Astrocyte of the spinal cord (primary cell): ENCODE results near the gene PRCC.
A peak's percentile ranks its signal among the peaks of the same experiment; 100 is the strongest.

ENCODE experiments used
- DNase-seq: peaks from one replicate; pipeline ENCODE4 v3.0.0; 2011; ENCODE audit warnings: low read depth, low spot score
- H3K4me3 ChIP-seq: 2 replicates; pipeline ENCODE4 v1.5.1; 2011; ENCODE audit warnings: low read depth, mild to moderate bottlenecking, low read length, moderate library complexity
- CTCF ChIP-seq: IDR thresholded peaks from 2 replicates; pipeline ENCODE4 v1.5.1; 2012; ENCODE audit warnings: low read depth, mild to moderate bottlenecking, low read length, inconsistent platforms
- in situ Hi-C: cut with HindIII; loops from 2 replicates; pipeline ENCODE4 v1.10.0; 2017; ENCODE audit warnings: low sequenced_read_pairs

PRCC gene

GRCh38 chr1:156815307-156815826, 48.0 kb downstream of the PRCC start:
- H3K4me3 ChIP-seq: no peak overlapping the region
- in situ Hi-C loops: no loop called here
- DNase-seq: peak; percentile 59
- no peak for TF ChIP-seq CTCF

- TF ChIP-seq CTCF: no peak
- H3K4me3 ChIP-seq: no peak overlapping the region
- no peak for DNase-seq
- in situ Hi-C loops: no loop called here
Measured at GRCh38 chr1:156815961-156816422, 48.7 kb downstream of the PRCC start.

GRCh38 chr1:156816561-156817328, 49.4 kb downstream of the PRCC start, which contains the start of gene SH2D2A:
Gene SH2D2A, minus strand, starts transcription at chr1:156816848. Its CDS starts 140 bp downstream, at chr1:156816708.
- in situ Hi-C loops: no loop called here
- TF ChIP-seq CTCF: no peak
- H3K4me3 ChIP-seq: no peak within 1 kb of the TSS
- no peak for DNase-seq

- in situ Hi-C loops: no loop called here
- TF ChIP-seq CTCF: no peak
- peak; percentile 20 for DNase-seq
- no peak overlapping the region for H3K4me3 ChIP-seq
Measured at GRCh38 chr1:156821801-156822200, 54.5 kb downstream of the PRCC start.

- in situ Hi-C loops: no loop called here
- TF ChIP-seq CTCF: no peak
Measured at GRCh38 chr1:156822680-156823079, 55.3 kb downstream of the PRCC start.

GRCh38 chr1:156823210-156823790, 56.0 kb downstream of the PRCC start:
- TF ChIP-seq CTCF: no peak
- in situ Hi-C loops: no loop called here
- no peak overlapping the region for H3K4me3 ChIP-seq
- DNase-seq: no peak

More at GRCh38 chr1:156822680-156823079, 55.3 kb downstream of the PRCC start:
- H3K4me3 ChIP-seq: no peak overlapping the region
- no peak for DNase-seq
